ENCODE results near the gene RPL9.
"Not testable (repeated sequence)": the region's sequence is repeated elsewhere in the genome, so short reads cannot be mapped to it uniquely, and the experiment has no call there.

Gene RPL9

DNA sequence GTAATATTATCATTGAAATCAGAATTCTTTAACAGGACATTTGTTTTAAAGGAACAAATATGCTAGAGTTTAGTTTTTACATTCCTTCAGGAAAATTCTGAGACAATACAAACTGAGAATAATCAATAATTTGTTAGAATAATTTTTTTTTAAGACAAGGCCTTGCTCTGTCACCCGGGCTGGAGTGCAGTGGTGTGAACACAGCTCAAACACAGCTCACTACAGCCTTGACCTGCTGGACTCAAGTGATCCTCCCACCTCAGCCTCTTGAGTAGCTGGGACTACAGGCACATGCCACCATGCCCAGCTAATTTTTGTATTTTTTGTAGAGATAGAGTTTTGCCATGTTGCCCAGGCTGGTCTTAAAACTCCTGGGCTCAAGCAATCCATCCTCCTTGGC, 33.4 kb downstream of the RPL9 start:
- DNase-seq (ENCODE audit: low read depth), result not testable (repeated sequence)

DNA sequence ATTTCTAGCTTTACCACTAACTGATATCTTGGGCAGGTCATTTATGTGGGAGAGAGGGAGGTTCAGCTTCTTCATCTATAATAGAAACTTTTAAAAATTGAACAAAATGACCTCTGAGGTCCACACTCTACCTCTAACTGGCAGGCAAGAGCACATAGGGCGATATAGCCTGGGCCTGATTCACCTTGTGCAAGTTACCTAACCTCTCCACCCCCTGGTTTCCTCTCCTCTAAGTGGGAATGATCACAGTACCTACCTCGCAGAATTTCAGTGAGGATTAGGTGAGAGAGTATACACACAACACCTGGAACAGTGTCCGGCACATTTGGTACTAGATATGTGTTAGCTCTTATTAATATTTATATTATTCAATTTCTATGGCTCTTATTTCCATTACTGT, 36.5 kb downstream of the RPL9 start:
- no peak for DNase-seq (ENCODE audit: low read depth)

DNA sequence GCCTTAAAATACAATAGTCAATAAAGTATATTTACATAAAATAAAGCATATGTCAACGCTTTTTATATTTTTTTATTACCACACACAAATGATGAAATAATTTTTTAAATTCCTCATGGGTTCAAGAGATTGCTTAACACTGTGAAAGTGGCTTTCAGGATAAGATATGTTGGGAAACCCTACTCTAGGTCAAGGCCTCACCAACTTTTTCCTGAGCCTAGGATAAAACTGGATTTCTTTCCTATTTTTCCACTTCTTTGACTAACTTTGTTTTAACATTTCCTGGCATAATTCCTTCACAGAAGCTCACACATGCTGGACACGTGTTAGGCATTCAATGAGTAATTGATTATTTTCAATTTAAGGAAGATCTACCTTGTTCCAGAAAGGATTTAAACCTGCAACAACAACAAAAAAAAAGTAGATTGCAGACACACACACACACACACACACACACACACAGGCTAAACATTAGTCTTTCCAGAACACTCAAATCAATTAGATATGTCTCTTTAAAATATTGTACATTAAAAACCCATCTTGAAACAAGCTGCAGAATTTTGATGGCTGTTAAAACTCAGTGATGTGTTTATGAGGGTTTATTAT, 42.9 kb downstream of the RPL9 start:
- no peak for DNase-seq (ENCODE audit: low read depth)

- not testable (repeated sequence) for DNase-seq (ENCODE audit: low read depth)
Measured at GRCh38 chr4:39411561-39411960, 47.2 kb downstream of the RPL9 start.

DNA sequence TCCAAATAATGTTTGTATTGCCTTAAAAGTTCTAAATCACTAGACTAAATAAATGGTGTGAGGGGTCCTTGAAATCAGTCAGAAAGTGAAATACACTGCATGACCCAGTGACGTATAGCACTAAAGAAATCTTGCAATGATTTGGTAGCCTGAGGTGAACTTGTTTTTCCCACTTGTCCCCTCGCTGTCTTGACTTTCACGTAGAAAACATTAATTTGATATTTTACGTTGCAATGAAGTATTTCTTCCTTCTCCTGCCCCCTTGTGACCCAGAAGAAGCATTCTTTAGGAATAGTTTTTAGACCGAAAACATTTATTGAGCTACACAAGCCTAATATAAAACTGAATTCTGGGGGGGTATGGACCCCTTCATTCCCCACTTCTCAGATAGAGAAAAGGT, 48.3 kb downstream of the RPL9 start:
- no peak for DNase-seq (ENCODE audit: low read depth)

DNA sequence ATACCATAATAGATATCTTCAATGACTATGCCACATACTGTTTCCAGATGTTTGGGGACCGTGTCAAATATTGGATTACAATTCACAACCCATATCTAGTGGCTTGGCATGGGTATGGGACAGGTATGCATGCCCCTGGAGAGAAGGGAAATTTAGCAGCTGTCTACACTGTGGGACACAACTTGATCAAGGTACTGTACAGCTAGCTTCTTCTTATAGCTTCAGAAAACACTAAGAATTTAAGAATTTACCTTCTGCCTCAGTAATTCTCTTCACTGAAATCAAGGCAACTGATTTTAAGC, 51.2 kb downstream of the RPL9 start:
- DNase-seq (ENCODE audit: low read depth), result no peak

DNA sequence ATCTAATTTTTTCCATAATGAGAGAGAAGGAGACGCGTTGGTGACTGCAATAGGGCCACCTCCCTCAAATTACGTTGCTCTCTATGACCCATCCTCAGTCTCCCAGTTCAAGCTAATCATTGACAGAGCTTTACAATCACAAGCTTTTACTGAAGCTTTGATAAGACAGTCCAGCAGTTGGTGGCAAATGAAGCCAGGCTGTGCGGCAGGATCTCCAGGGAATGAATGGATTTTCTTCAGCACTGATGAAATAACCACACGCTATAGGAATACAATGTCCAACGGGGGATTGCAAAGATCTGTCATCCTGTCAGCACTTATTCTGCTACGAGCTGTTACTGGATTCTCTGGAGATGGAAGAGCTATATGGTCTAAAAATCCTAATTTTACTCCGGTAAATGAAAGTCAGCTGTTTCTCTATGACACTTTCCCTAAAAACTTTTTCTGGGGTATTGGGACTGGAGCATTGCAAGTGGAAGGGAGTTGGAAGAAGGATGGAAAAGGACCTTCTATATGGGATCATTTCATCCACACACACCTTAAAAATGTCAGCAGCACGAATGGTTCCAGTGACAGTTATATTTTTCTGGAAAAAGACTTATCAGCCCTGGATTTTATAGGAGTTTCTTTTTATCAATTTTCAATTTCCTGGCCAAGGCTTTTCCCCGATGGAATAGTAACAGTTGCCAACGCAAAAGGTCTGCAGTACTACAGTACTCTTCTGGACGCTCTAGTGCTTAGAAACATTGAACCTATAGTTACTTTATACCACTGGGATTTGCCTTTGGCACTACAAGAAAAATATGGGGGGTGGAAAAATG, 51.7 kb downstream of the RPL9 start, which contains the start of gene KLB:
TSS of gene KLB (plus strand) at position 168 of the 821 bp plus-strand sequence. CDS start at position 188, 20 bp downstream.
- no peak for DNase-seq (ENCODE audit: low read depth)
